ENCODE measurements around the gene KRTAP1-5.

The KRTAP1-5 gene

DNA sequence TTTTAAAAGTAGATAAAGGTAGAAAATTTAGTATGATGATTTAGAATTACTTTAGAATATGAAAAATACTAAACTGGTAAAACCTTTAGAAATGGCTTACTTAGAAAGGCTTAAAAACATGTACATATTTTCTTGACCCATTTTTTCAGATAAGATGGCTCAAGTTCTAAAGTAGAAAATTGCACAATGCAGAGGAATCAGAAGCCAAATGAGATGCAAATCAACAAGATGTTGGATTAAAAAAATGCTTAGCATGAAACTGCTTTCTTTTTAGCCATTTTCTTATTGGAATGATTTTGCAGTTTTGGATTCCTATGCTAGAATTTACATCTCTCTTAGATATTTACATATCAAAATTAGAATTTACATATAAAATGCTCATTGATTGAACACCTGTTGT is 16.6 kb downstream of the KRTAP1-5 start:
- ChIA-PET POLR2A (no interaction called here), CTCF (no interaction called here)
- no peak for DNase-seq (ENCODE audit: extremely low spot score)
- no peak for TF ChIP-seq NFRKB (IDR thresholded peaks at IDR 0.05)
- no peak for TF ChIP-seq FOXA1 (IDR thresholded peaks at IDR 0.05)
- TF ChIP-seq HDGF (IDR thresholded peaks at IDR 0.05; ENCODE audit: borderline replicate concordance): no peak
- TF ChIP-seq ARNT (IDR thresholded peaks at IDR 0.05): no peak
- TF ChIP-seq SUZ12 (IDR thresholded peaks at IDR 0.05): no peak
- no peak for TF ChIP-seq SP1 (IDR thresholded peaks at IDR 0.05)
- TF ChIP-seq FOXM1 (IDR thresholded peaks at IDR 0.05; ENCODE audit: borderline replicate concordance): no peak
- TF ChIP-seq PKNOX1 (IDR thresholded peaks at IDR 0.05): no peak
- no peak for TF ChIP-seq FOXK2 (IDR thresholded peaks at IDR 0.05)
- no peak for TF ChIP-seq CTBP1 (IDR thresholded peaks at IDR 0.05; ENCODE audit: borderline replicate concordance)
- no peak for TF ChIP-seq L3MBTL2 (conservative IDR thresholded peaks at IDR 0.05)
- no peak for TF ChIP-seq ZNF384 (IDR thresholded peaks at IDR 0.05)

DNA sequence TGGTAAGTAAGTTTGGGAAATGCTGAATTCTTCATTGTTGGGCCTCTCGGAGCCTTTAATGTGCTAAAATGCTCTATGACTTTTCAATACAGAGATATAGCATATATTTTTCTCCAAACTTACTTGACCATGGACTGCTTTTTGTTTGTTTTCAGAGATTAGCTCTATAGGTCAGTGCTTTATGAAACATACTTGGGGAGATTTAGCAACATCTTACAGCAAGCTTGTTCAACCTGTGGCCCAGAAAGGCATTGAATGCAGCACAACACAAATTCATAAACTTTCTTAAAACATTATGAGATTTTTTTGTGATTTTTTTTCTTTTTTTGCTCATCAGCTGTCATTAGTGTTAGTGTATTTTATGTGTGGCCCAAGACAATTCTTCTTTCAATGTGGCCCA is 17.1 kb downstream of the KRTAP1-5 start:
- ChIA-PET CTCF (no interaction called here), POLR2A (no interaction called here)
- DNase-seq (ENCODE audit: extremely low spot score): no peak
- no peak for TF ChIP-seq ELF4 (IDR thresholded peaks at IDR 0.05)
- no peak for TF ChIP-seq SUZ12 (IDR thresholded peaks at IDR 0.05)
- TF ChIP-seq HDGF (IDR thresholded peaks at IDR 0.05; ENCODE audit: borderline replicate concordance): no peak
- no peak for TF ChIP-seq TARDBP (IDR thresholded peaks at IDR 0.05)
- no peak for TF ChIP-seq NFRKB (IDR thresholded peaks at IDR 0.05)
- TF ChIP-seq ZNF384 (IDR thresholded peaks at IDR 0.05): no peak
- no peak for TF ChIP-seq L3MBTL2 (conservative IDR thresholded peaks at IDR 0.05)
- TF ChIP-seq BHLHE40 (IDR thresholded peaks at IDR 0.05; ENCODE audit: borderline replicate concordance): no peak
- no peak for TF ChIP-seq PKNOX1 (IDR thresholded peaks at IDR 0.05)
- TF ChIP-seq FOXA1 (IDR thresholded peaks at IDR 0.05): no peak
- no peak for TF ChIP-seq LEF1 (IDR thresholded peaks at IDR 0.05; ENCODE audit: borderline replicate concordance)

- no peak for DNase-seq (ENCODE audit: extremely low spot score)
- TF ChIP-seq PKNOX1 (IDR thresholded peaks at IDR 0.05): no peak
- TF ChIP-seq FOXA1 (IDR thresholded peaks at IDR 0.05): no peak
- TF ChIP-seq FOXM1 (IDR thresholded peaks at IDR 0.05; ENCODE audit: borderline replicate concordance): no peak
- TF ChIP-seq L3MBTL2 (conservative IDR thresholded peaks at IDR 0.05): no peak
- no peak for TF ChIP-seq FOXK2 (IDR thresholded peaks at IDR 0.05)
- no peak for TF ChIP-seq ELF4 (IDR thresholded peaks at IDR 0.05)
- no peak for TF ChIP-seq CTBP1 (IDR thresholded peaks at IDR 0.05; ENCODE audit: borderline replicate concordance)
- no peak for TF ChIP-seq HDGF (IDR thresholded peaks at IDR 0.05; ENCODE audit: borderline replicate concordance)
- TF ChIP-seq TARDBP (IDR thresholded peaks at IDR 0.05): no peak
- TF ChIP-seq ARNT (IDR thresholded peaks at IDR 0.05): no peak
- CTCF ChIA-PET: no interaction called here
- POLR2A ChIA-PET: no interaction called here
Measured at GRCh38 chr17:41009301-41009760, 17.7 kb downstream of the KRTAP1-5 start.

GRCh38 chr17:41008811-41009210 is 18.2 kb downstream of the KRTAP1-5 start, which contains the start of gene KRTAP3-1:
Gene KRTAP3-1, minus strand, starts transcription at chr17:41009128. Its CDS starts 54 bp downstream, at chr17:41009074.
- ChIA-PET POLR2A (no interaction called here), CTCF (no interaction called here)
- TF ChIP-seq FOXK2 (IDR thresholded peaks at IDR 0.05) (no peak), BHLHE40 (IDR thresholded peaks at IDR 0.05; ENCODE audit: borderline replicate concordance) (no peak), FOXM1 (IDR thresholded peaks at IDR 0.05; ENCODE audit: borderline replicate concordance) (no peak), CTBP1 (IDR thresholded peaks at IDR 0.05; ENCODE audit: borderline replicate concordance) (no peak), HDGF (IDR thresholded peaks at IDR 0.05; ENCODE audit: borderline replicate concordance) (no peak), PKNOX1 (IDR thresholded peaks at IDR 0.05) (no peak)
- no peak for DNase-seq (ENCODE audit: extremely low spot score)

DNA sequence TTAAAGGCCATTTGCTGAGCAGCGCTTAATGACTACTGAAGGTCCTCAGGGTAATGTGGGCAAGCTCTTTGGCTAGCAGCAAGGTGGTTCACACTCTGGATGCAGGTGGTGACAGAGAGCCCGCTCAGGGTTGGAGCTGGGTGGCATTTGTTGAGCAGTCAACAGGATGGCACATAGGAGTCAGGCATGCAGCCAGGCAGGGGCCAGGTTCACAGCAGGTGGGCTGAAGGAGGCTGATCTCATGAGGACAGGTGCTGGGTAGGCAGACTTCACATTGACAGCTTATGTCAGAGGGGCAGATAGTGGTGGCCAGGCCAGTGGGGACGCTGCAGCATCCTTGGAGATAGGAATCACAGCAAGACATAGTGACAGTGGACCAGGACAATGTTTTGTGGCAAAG is 22.6 kb downstream of the KRTAP1-5 start:
- ChIA-PET POLR2A (no interaction called here), CTCF (no interaction called here)
- no peak for DNase-seq (ENCODE audit: extremely low spot score)
- TF ChIP-seq CTBP1 (IDR thresholded peaks at IDR 0.05; ENCODE audit: borderline replicate concordance) (no peak), NFRKB (IDR thresholded peaks at IDR 0.05) (no peak), SUZ12 (IDR thresholded peaks at IDR 0.05) (no peak), SP1 (IDR thresholded peaks at IDR 0.05) (no peak), TARDBP (IDR thresholded peaks at IDR 0.05) (no peak), BHLHE40 (IDR thresholded peaks at IDR 0.05; ENCODE audit: borderline replicate concordance) (no peak), PKNOX1 (IDR thresholded peaks at IDR 0.05) (no peak), ARNT (IDR thresholded peaks at IDR 0.05) (no peak), ZNF384 (IDR thresholded peaks at IDR 0.05) (no peak), FOXM1 (IDR thresholded peaks at IDR 0.05; ENCODE audit: borderline replicate concordance) (no peak), ELF4 (IDR thresholded peaks at IDR 0.05) (no peak), L3MBTL2 (conservative IDR thresholded peaks at IDR 0.05) (no peak), FOXA1 (IDR thresholded peaks at IDR 0.05) (no peak), LEF1 (IDR thresholded peaks at IDR 0.05; ENCODE audit: borderline replicate concordance) (no peak), FOXK2 (IDR thresholded peaks at IDR 0.05) (no peak), HDGF (IDR thresholded peaks at IDR 0.05; ENCODE audit: borderline replicate concordance) (no peak)

All from HEK293T (cell line).